Endothelial cell of umbilical vein (primary cell): ENCODE results near the gene MARCKSL1.

ENCODE experiments used
- EZH2 ChIP-seq: IDR thresholded peaks from 2 replicates; pipeline ENCODE4 v1.6.1; 2012; ENCODE audit warnings: borderline replicate concordance, low read depth, mild to moderate bottlenecking, moderate library complexity, low read length, inconsistent platforms; ENCODE audit not compliant: severe bottlenecking
- POLR2AphosphoS5 ChIP-seq: IDR thresholded peaks from 2 replicates; pipeline ENCODE4 v1.6.1; 2012; ENCODE audit warnings: low read depth, mild to moderate bottlenecking, control low read depth, low read length, moderate library complexity; ENCODE audit not compliant: insufficient read depth
- TF ChIP-seq, protein P1 (sequence below), 2 donors: IDR thresholded peaks; 1 replicate in 1 of 2; 2 replicates in 1 of 2; pipeline ENCODE4 v1.5.1; 2011; ENCODE audit warnings: low read length in 2 of 2, mild to moderate bottlenecking in 2 of 2, moderate library complexity in 2 of 2, control low read depth in 1 of 2, inconsistent platforms in 1 of 2, low read depth in 1 of 2; ENCODE audit not compliant: insufficient read depth in 1 of 2; ENCODE audit errors: extremely low read depth in 1 of 2
- TF ChIP-seq, protein P2 (sequence below): IDR thresholded peaks from 2 replicates; pipeline ENCODE4 v1.6.1; 2011; ENCODE audit not compliant: insufficient read depth, insufficient read length

DNA sequence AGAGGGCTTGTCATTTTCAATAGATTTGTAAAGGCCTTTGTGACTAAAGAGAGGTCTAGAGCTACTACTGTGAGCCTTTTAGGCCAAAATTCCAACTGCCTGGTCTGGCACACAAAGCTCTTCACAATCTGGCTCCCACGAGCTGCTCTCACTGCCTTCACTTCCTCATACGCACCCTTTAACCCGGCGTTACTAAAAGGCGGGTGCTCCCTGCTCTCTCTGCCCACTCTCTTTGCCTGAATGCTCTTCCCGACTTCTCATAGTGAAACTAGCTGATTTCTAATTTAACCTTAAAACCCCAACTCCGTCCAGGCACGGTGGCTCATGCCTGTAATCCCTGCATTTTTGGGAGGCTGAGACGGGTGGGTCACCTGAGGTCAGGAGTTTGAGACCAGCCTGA, 44.0 kb upstream of the MARCKSL1 start:
- TF ChIP-seq, protein P1, sequence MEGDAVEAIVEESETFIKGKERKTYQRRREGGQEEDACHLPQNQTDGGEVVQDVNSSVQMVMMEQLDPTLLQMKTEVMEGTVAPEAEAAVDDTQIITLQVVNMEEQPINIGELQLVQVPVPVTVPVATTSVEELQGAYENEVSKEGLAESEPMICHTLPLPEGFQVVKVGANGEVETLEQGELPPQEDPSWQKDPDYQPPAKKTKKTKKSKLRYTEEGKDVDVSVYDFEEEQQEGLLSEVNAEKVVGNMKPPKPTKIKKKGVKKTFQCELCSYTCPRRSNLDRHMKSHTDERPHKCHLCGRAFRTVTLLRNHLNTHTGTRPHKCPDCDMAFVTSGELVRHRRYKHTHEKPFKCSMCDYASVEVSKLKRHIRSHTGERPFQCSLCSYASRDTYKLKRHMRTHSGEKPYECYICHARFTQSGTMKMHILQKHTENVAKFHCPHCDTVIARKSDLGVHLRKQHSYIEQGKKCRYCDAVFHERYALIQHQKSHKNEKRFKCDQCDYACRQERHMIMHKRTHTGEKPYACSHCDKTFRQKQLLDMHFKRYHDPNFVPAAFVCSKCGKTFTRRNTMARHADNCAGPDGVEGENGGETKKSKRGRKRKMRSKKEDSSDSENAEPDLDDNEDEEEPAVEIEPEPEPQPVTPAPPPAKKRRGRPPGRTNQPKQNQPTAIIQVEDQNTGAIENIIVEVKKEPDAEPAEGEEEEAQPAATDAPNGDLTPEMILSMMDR (IDR thresholded peaks at IDR 0.05; ENCODE audit: extremely low read depth in 1 of 2, insufficient read depth in 1 of 2, low read depth in 1 of 2, low read length in 2 of 2), result no peak
- no peak for TF ChIP-seq EZH2
- TF ChIP-seq, protein P2, sequence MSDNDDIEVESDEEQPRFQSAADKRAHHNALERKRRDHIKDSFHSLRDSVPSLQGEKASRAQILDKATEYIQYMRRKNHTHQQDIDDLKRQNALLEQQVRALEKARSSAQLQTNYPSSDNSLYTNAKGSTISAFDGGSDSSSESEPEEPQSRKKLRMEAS, result no peak
- no peak for TF ChIP-seq POLR2AphosphoS5
